ENCODE results near the gene HSP90B1. TPM values are rescaled to one million over a fixed set of nuclear protein-coding genes. Genes with fewer than 3 reads are reported as not detected.

HSP90B1 gene
- total RNA-seq, 1 experiment from 2014 or later, result 364 TPM

Other genes starting within 250 kb of the HSP90B1 start
- 10.9 and 11.8 TPM in 2 replicates for gene NT5DC3, start 89.2 kb upstream of the HSP90B1 start, total RNA-seq (2014; rRNA removed; shearing (Covaris generic); ENCODE audit: low replicate concordance)
- gene TDG, start 35.5 kb downstream of the HSP90B1 start, total RNA-seq (2014; rRNA removed; shearing (Covaris generic); ENCODE audit: low replicate concordance), result 24.6 and 42.0 TPM in 2 replicates
- gene GLT8D2, start 119.8 kb downstream of the HSP90B1 start, total RNA-seq (2014; rRNA removed; shearing (Covaris generic); ENCODE audit: low replicate concordance), result not detected in 2 replicates
- gene HCFC2, start 134.1 kb downstream of the HSP90B1 start, total RNA-seq (2014; rRNA removed; shearing (Covaris generic); ENCODE audit: low replicate concordance), result 6.1 and 16.3 TPM in 2 replicates
- 34.1 and 38.7 TPM in 2 replicates for gene NFYB, start 207.8 kb downstream of the HSP90B1 start, total RNA-seq (2014; rRNA removed; shearing (Covaris generic); ENCODE audit: low replicate concordance)